Naive thymus-derived CD4-positive, alpha-beta T cell (primary cell): ENCODE measurements around the gene TRH. TPM values are rescaled to one million over a fixed set of nuclear protein-coding genes. Genes with fewer than 3 reads are reported as not detected.

Source experiments
- ATAC-seq: fragments of 150-1000 bp; cut with Tn5 transposase; 2 replicates; pipeline ENCODE4 v1.10.0; 2021; ENCODE audit warnings: mild to moderate bottlenecking, moderate library complexity
- CTCF ChIA-PET: fragments of 350-600 bp; sonication (Branson Sonifier 250); formaldehyde crosslinking; loops from one replicate; lab custom pipeline; 2021; ENCODE audit warnings: antibody characterized with exemption; lab: Charles Lee
- POLR2A ChIA-PET: fragments of 350-600 bp; sonication (Branson Sonifier 250); formaldehyde crosslinking; loops from one replicate; lab custom pipeline; 2021; ENCODE audit warnings: antibody characterized with exemption, inconsistent platforms; lab: Charles Lee
- DNase-seq, 9 donors: peaks; one replicate each; pipeline versions ENCODE4 v3.0.0 to v3.0.0-alpha.2; 2020 to 2022; ENCODE audit warnings: mixed read lengths in 1 of 9
- H3K27ac ChIP-seq: one replicate; pipeline ENCODE4 v1.7.0; 2013; ENCODE audit warnings: mild to moderate bottlenecking, low read depth, low read length, moderate library complexity
- H3K27me3 ChIP-seq, 2 donors: one replicate each; pipeline ENCODE4 v1.7.0; 2013; ENCODE audit warnings: low read length in 2 of 2, mild to moderate bottlenecking in 2 of 2, moderate library complexity in 2 of 2; ENCODE audit not compliant: control insufficient read depth in 2 of 2, insufficient read depth in 2 of 2
- H3K36me3 ChIP-seq, 3 experiments: 1 replicate in 2 of 3; 2 replicates in 1 of 3; pipeline ENCODE4 v1.7.0; 2013; ENCODE audit warnings: low read length in 3 of 3, mild to moderate bottlenecking in 3 of 3, moderate library complexity in 1 of 3; ENCODE audit not compliant: insufficient read depth in 3 of 3, control insufficient read depth in 2 of 3
- H3K4me1 ChIP-seq, 2 donors: one replicate each; pipeline ENCODE4 v1.7.0; 2013; ENCODE audit warnings: low read length in 2 of 2, mild to moderate bottlenecking in 2 of 2, moderate library complexity in 1 of 2; ENCODE audit not compliant: control insufficient read depth in 2 of 2, insufficient read depth in 2 of 2
- H3K4me3 ChIP-seq: 2 replicates; pipeline ENCODE4 v1.7.0; 2013; ENCODE audit warnings: mild to moderate bottlenecking, low read length
- H3K9me3 ChIP-seq, 3 experiments: 1 replicate in 2 of 3; 2 replicates in 1 of 3; pipeline ENCODE4 v1.7.0; 2013; ENCODE audit warnings: low read length in 3 of 3; ENCODE audit not compliant: control insufficient read depth in 2 of 3
- H3K27ac Mint-ChIP-seq, 9 donors: one replicate each; pipeline ENCODE4 v1.8.0; 2020 to 2022; ENCODE audit warnings: mixed read lengths in 9 of 9, mild to moderate bottlenecking in 8 of 9, moderate library complexity in 5 of 9, inconsistent platforms in 2 of 9
- H3K27me3 Mint-ChIP-seq, 5 donors: one replicate each; pipeline ENCODE4 v1.8.0; 2021 to 2022; ENCODE audit warnings: mixed read lengths in 5 of 5, mild to moderate bottlenecking in 1 of 5
- H3K36me3 Mint-ChIP-seq, 5 donors: one replicate each; pipeline ENCODE4 v1.8.0; 2020 to 2022; ENCODE audit warnings: mixed read lengths in 5 of 5, mild to moderate bottlenecking in 3 of 5, inconsistent platforms in 1 of 5
- H3K4me1 Mint-ChIP-seq, 7 donors: one replicate each; pipeline ENCODE4 v1.8.0; 2020 to 2022; ENCODE audit warnings: mixed read lengths in 7 of 7, mild to moderate bottlenecking in 3 of 7, inconsistent platforms in 1 of 7
- H3K4me3 Mint-ChIP-seq, 10 donors: one replicate each; pipeline ENCODE4 v1.8.0; 2020 to 2022; ENCODE audit warnings: mild to moderate bottlenecking in 10 of 10, mixed read lengths in 10 of 10, moderate library complexity in 6 of 10, inconsistent platforms in 2 of 10
- H3K9me3 Mint-ChIP-seq, 11 donors: one replicate each; pipeline ENCODE4 v1.8.0; 2020 to 2022; ENCODE audit warnings: mixed read lengths in 11 of 11, mild to moderate bottlenecking in 4 of 11, inconsistent platforms in 1 of 11, moderate library complexity in 1 of 11
- intact Hi-C, 2 donors: fragments of 100-400 bp; cut with micrococcal nuclease; formaldehyde crosslinking; loops; one replicate each; pipeline ENCODE4 v1.15.1; 2023
- polyA plus RNA-seq, 2 donors: library from polyadenylated mRNA; unstranded; fragments of 300-500 nt; fragmentation: Illumina TruSeq; gene quantifications; one replicate each; pipeline ENCODE4 v1.2.3, GENCODE V29; 2021
- total RNA-seq, 6 experiments: library from RNA in 5 of 6; stranded (reverse) in 5 of 6; gene quantifications; 1 replicate in 5 of 6; 2 replicates in 1 of 6; pipeline ENCODE4 v1.2.3 and lab custom pipeline; 2021 to 2026

The TRH gene
- total and polyA plus RNA-seq, 7 experiments from 2014 or later, result not detected

DNA sequence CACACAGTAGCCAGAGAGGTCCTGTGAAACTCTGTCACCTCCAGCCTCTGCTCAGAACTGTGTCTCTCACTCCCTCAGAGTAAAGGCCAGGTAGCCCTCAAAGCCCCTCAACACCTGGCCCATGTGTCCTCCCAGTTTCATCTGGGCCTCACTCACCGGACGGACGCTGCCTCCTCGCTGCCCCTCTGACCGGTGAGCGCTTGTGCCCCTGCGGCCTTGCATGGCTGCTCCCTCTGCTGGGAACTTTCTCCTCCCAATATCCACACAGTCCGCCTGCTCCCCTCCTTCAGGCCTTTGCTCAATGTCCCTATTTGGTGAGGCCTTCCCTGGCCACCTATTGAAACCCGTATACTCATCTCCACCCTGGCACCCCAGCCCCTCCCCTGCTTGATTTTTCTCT, 36.8 kb upstream of the TRH start:
- Mint-ChIP-seq H3K4me3 (peak overlapping the region in 2 of 10 donors; percentile 32 to 33), H3K27me3 (peaks cover 0 to 12% (median 4%) of the 10 kb centered on the region in 5 donors), H3K27ac (no peak overlapping the region), H3K9me3 (no peaks in the 10 kb centered on the region), H3K4me1 (peaks cover 4 to 10% (median 7%) of the 10 kb centered on the region in 7 donors), H3K36me3 (peaks cover 0 to 4% (median 0%) of the 10 kb centered on the region in 5 donors)
- no peak overlapping the region for H3K4me3 ChIP-seq
- H3K27me3 ChIP-seq, result no peaks in the 10 kb centered on the region
- H3K9me3 ChIP-seq, result no peaks in the 10 kb centered on the region
- POLR2A ChIA-PET, result no interaction called here
- H3K36me3 ChIP-seq, result no peaks in the 10 kb centered on the region
- CTCF ChIA-PET, result interaction anchor here (0.6 to 0.7 kb wide), 2 partner anchors 8 to 50 kb away, joined by 5 read pairs; no protein-coding TSS in a partner anchor
- H3K4me1 ChIP-seq, result peaks cover 0 to 3% of the 10 kb centered on the region in 2 donors
- DNase-seq, result no peak
- intact Hi-C loops, result loop anchor here in 1 of 2 donors (2.0 kb wide), 1 partner anchor 45 kb away; the partner anchor contains the start of gene TMCC1
- ATAC-seq, result no peak
- H3K27ac ChIP-seq, result no peak overlapping the region

DNA sequence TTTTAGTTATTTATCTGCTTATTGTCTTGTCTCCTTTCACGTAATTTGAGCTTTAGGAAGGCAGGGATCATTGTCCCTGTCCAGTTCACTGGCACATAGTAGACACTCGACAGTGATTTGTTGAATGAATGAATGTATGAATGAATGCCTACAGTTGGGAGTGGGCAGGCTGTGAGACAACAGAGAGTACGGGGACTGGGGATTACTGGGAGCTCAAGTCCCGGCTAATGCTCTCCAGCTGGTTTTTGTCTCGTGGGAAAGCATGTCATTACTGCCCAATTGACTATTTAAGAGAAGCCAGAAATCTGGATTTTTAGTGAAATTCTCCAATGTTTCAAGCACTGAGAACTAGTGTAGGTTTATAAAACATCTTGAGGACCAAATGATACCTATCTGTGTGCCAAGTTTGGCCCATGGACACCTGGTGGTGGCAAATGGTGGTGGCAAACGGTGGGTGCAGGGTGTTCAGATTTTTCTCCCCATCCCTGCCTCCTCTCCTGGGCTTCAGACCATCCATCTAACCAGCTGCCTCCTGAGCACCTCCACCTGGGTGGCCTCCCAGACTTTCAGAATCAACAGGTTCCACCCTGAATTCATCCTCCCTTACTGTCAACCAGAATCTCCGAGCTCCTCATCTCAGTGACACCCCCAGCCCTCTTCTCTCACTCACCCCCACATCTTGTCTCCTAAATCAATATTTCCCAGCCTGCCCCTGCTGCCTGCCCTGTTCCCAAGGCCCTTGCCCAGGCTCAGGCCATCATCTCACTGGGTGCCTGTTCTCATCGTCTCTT, 36.2 kb upstream of the TRH start:
- DNase-seq, result no peak
- Mint-ChIP-seq H3K36me3 (peaks cover 0 to 4% (median 0%) of the 10 kb centered on the region in 5 donors), H3K27ac (no peak overlapping the region), H3K4me1 (peaks cover 4 to 10% (median 7%) of the 10 kb centered on the region in 7 donors), H3K4me3 (peak overlapping the region in 2 of 10 donors; percentile 28 to 33), H3K9me3 (no peaks in the 10 kb centered on the region), H3K27me3 (peaks cover 0 to 12% (median 4%) of the 10 kb centered on the region in 5 donors)
- H3K4me1 ChIP-seq, result peaks cover 0 to 3% of the 10 kb centered on the region in 2 donors
- CTCF ChIA-PET, result no interaction called here
- no peak overlapping the region for H3K4me3 ChIP-seq
- intact Hi-C loops, result no loop called here
- no peaks in the 10 kb centered on the region for H3K27me3 ChIP-seq
- POLR2A ChIA-PET, result no interaction called here
- no peaks in the 10 kb centered on the region for H3K36me3 ChIP-seq
- no peak for ATAC-seq
- H3K27ac ChIP-seq, result no peak overlapping the region
- H3K9me3 ChIP-seq, result no peaks in the 10 kb centered on the region

DNA sequence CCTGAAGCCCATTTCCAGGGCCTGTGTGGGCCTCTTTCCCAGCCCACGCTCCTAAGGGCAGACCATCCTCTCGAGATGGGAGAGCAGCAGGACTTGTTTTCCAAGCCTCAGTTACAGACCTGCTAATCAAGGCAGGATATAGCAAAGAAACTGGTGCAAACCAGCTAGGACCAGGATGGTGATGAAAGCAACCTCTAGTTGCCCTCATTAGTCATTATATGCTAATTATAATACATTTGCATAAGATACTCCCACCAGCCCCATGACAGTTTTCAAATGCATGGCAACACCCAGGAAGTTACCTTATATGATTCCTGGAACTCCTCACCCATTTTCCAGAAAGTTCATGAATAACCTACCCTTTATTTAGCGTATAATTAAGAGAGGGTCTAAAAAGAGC, 34.4 kb upstream of the TRH start:
- no peak overlapping the region for H3K4me3 ChIP-seq
- Mint-ChIP-seq H3K36me3 (peaks cover 0 to 4% (median 0%) of the 10 kb centered on the region in 5 donors), H3K4me1 (peaks cover 2 to 10% (median 4%) of the 10 kb centered on the region in 7 donors), H3K9me3 (peaks cover 0 to 1% (median 0%) of the 10 kb centered on the region in 11 donors), H3K4me3 (no peak overlapping the region), H3K27ac (peak overlapping the region in 1 of 9 donors; percentile 59), H3K27me3 (peaks cover 0 to 9% (median 4%) of the 10 kb centered on the region in 5 donors)
- H3K27me3 ChIP-seq, result no peaks in the 10 kb centered on the region
- peaks cover 0 to 3% of the 10 kb centered on the region in 2 donors for H3K4me1 ChIP-seq
- no peaks in the 10 kb centered on the region for H3K9me3 ChIP-seq
- no peak overlapping the region for H3K27ac ChIP-seq
- DNase-seq, result no peak
- H3K36me3 ChIP-seq, result no peaks in the 10 kb centered on the region
- intact Hi-C loops, result loop anchor here in 1 of 2 donors (5.0 to 10.0 kb wide), 2 partner anchors 65 to 167 kb away; no protein-coding TSS in a partner anchor
- ATAC-seq, result no peak
- POLR2A ChIA-PET, result no interaction called here
- CTCF ChIA-PET, result interaction anchor here (0.5 kb wide), 1 partner anchor 66 kb away, joined by 3 read pairs; no protein-coding TSS in a partner anchor

DNA sequence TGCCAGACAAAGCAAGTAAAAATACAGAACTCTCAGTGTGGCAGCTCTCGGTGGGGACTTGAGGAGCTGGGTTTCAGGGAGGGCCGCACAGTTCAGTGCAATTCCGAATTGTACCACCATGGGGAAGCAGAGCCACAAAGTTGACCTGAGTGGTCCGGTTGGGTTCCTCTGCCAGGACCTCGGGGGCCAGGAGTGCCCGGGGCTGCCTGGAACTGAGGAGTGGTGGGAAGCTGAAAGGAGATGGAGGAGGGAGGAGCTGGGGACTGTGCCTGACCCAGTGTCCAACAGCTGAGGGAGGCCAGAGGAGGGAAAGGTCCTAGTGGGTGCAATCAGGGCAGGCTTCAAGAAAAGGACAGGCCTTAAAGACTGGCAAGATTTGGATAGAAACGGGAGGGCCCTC, 32.2 kb upstream of the TRH start:
- Histone ChIP-seq H3K9me3 (peaks cover 0 to 5% (median 0%) of the 10 kb centered on the region in 3 experiments), H3K36me3 (no peaks in the 10 kb centered on the region), H3K4me1 (no peaks in the 10 kb centered on the region), H3K27ac (no peak overlapping the region), H3K4me3 (no peak overlapping the region), H3K27me3 (no peaks in the 10 kb centered on the region)
- peaks cover 0 to 3% (median 0%) of the 10 kb centered on the region in 7 donors for H3K4me1 Mint-ChIP-seq
- ATAC-seq (peak; percentile 78), DNase-seq (peak in 3 of 9 donors; percentile 14 to 18 (median 17))
- ChIA-PET CTCF (interaction anchor here (0.6 to 1.0 kb wide), 3 partner anchors 18 to 452 kb away, joined by 3 read pairs; no protein-coding TSS in a partner anchor), POLR2A (no interaction called here)
- H3K36me3 Mint-ChIP-seq, result peaks cover 0 to 4% (median 0%) of the 10 kb centered on the region in 5 donors
- no peak overlapping the region for H3K4me3 Mint-ChIP-seq
- intact Hi-C loops, result loop anchor here (2.0 to 10.0 kb wide), 3 partner anchors 61 to 165 kb away; no protein-coding TSS in a partner anchor
- H3K9me3 Mint-ChIP-seq, result peaks cover 0 to 4% (median 0%) of the 10 kb centered on the region in 11 donors
- peaks cover 0 to 15% (median 4%) of the 10 kb centered on the region in 5 donors for H3K27me3 Mint-ChIP-seq
- H3K27ac Mint-ChIP-seq, result peak overlapping the region in 1 of 9 donors; percentile 43

DNA sequence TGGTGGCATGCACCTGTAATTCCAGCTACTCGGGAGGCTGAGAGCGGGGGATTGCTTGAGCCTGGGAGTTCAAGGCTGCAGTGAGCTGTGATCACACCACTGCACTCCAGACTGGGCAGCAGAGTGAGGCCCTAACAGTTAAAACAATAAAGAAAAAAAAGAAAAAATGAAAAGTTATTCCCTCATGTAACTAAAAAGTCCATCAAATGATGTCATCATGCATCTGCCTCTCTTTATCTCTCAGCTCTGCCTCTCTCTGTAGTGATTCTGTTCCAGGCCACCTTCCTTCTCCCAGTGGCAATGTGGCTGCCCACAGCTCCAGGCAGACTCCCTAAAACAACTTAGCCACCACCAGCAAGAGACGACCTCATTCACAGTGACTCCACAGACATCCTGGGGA, 31.5 kb upstream of the TRH start:
- H3K9me3 ChIP-seq, result peaks cover 0 to 6% (median 0%) of the 10 kb centered on the region in 3 experiments
- H3K4me1 Mint-ChIP-seq, result peaks cover 0 to 7% (median 0%) of the 10 kb centered on the region in 7 donors
- H3K36me3 ChIP-seq, result no peaks in the 10 kb centered on the region
- no peak for DNase-seq
- peaks cover 0 to 4% (median 0%) of the 10 kb centered on the region in 5 donors for H3K36me3 Mint-ChIP-seq
- ATAC-seq, result no peak
- H3K4me3 Mint-ChIP-seq, result no peak overlapping the region
- H3K27ac Mint-ChIP-seq, result no peak overlapping the region
- intact Hi-C loops, result loop anchor here (2.0 to 10.0 kb wide), 3 partner anchors 60 to 164 kb away; no protein-coding TSS in a partner anchor
- H3K4me1 ChIP-seq, result no peaks in the 10 kb centered on the region
- POLR2A ChIA-PET, result no interaction called here
- H3K27me3 Mint-ChIP-seq, result peaks cover 4 to 15% (median 8%) of the 10 kb centered on the region in 5 donors
- CTCF ChIA-PET, result interaction anchor here (0.8 to 1.0 kb wide), 2 partner anchors 19 to 453 kb away, joined by 3 read pairs; no protein-coding TSS in a partner anchor
- H3K27ac ChIP-seq, result no peak overlapping the region
- no peak overlapping the region for H3K4me3 ChIP-seq
- no peaks in the 10 kb centered on the region for H3K27me3 ChIP-seq
- H3K9me3 Mint-ChIP-seq, result peaks cover 0 to 7% (median 2%) of the 10 kb centered on the region in 11 donors

DNA sequence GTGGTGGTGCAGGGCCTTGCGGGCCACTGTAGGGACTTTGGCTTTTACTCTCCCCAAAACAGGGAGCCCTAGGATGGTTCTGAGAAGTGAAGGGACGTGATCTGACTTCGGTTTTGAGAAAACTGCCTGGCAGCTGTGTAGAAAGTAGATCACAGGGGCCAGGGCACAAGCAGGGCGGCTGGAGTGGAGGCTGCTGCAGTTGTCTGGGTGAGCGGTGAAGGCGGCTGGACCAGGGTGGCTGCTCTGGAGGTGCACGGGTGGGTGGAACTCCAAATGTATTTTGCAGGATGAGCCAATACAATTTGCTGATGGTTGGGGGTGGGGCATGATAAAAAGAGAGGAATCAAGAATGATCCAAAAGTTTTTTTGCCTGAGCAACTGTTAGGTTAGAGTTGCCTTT, 29.8 kb upstream of the TRH start:
- no peak for DNase-seq
- H3K27ac Mint-ChIP-seq, result no peak overlapping the region
- H3K27me3 ChIP-seq, result no peaks in the 10 kb centered on the region
- no peak overlapping the region for H3K4me3 ChIP-seq
- H3K36me3 ChIP-seq, result no peaks in the 10 kb centered on the region
- H3K9me3 ChIP-seq, result peaks cover 0 to 6% (median 0%) of the 10 kb centered on the region in 3 experiments
- H3K4me1 ChIP-seq, result no peaks in the 10 kb centered on the region
- H3K27ac ChIP-seq, result no peak overlapping the region
- H3K36me3 Mint-ChIP-seq, result peaks cover 0 to 4% (median 0%) of the 10 kb centered on the region in 5 donors
- peaks cover 0 to 7% (median 2%) of the 10 kb centered on the region in 11 donors for H3K9me3 Mint-ChIP-seq
- H3K4me1 Mint-ChIP-seq, result peaks cover 0 to 5% (median 0%) of the 10 kb centered on the region in 7 donors
- intact Hi-C loops, result loop anchor here in 1 of 2 donors (5.0 to 10.0 kb wide), 2 partner anchors 60 to 163 kb away; no protein-coding TSS in a partner anchor
- ATAC-seq, result no peak
- ChIA-PET CTCF (no interaction called here), POLR2A (no interaction called here)
- peaks cover 5 to 14% (median 8%) of the 10 kb centered on the region in 5 donors for H3K27me3 Mint-ChIP-seq
- H3K4me3 Mint-ChIP-seq, result no peak overlapping the region
